K562 (cell line): ENCODE measurements around the gene TRAK1. TPM values are rescaled to one million over a fixed set of nuclear protein-coding genes. Genes with fewer than 3 reads are reported as not detected.
A peak's percentile ranks its signal among the peaks of the same experiment; 100 is the strongest.

Source experiments
- CHD1 ChIP-seq: fragments of 200-600 bp; sonication (generic); IDR thresholded peaks from one replicate; pipeline ENCODE4 v1.6.1; 2012; ENCODE audit warnings: mild to moderate bottlenecking, moderate library complexity, low read length, inconsistent platforms
- CXXC5 ChIP-seq: fragments of 250-450 bp; sonication (Bioruptor Pico); IDR thresholded peaks from 2 replicates; pipeline ENCODE4 v1.8.0; 2022; ENCODE audit warnings: inconsistent platforms, mild to moderate bottlenecking, moderate library complexity
- EHMT2 ChIP-seq: fragments of 450-650 bp; IDR thresholded peaks from 2 replicates; pipeline ENCODE4 v1.6.1; 2018; ENCODE audit warnings: antibody characterized with exemption
- FOXJ3 ChIP-seq: sonication (generic); formaldehyde crosslinking; IDR thresholded peaks from 2 replicates; pipeline ENCODE4 v1.4.0; 2020; ENCODE audit warnings: mild to moderate bottlenecking, missing genetic modification reagents
- NFATC3 ChIP-seq: fragments of 450-650 bp; IDR thresholded peaks from 2 replicates; pipeline ENCODE4 v1.6.1; 2017; ENCODE audit warnings: mild to moderate bottlenecking
- NFRKB ChIP-seq: fragments of 450-650 bp; IDR thresholded peaks from 2 replicates; pipeline ENCODE4 v1.6.1; 2016; ENCODE audit warnings: low read depth
- RBM39 ChIP-seq: fragments of 200-400 bp; formaldehyde crosslinking; optimal IDR thresholded peaks from 2 replicates; pipeline ENCODE3; 2018; ENCODE audit warnings: low read depth, low read length
- SIN3B ChIP-seq: fragments of 450-650 bp; IDR thresholded peaks from 2 replicates; pipeline ENCODE4 v1.6.1; 2017; ENCODE audit warnings: low read depth, mild to moderate bottlenecking, moderate library complexity
- SNIP1 ChIP-seq: fragments of 450-650 bp; IDR thresholded peaks from 2 replicates; pipeline ENCODE4 v1.7.1; 2017; ENCODE audit warnings: low read depth, mild to moderate bottlenecking
- U2AF1 ChIP-seq: fragments of 200-400 bp; formaldehyde crosslinking; optimal IDR thresholded peaks from 2 replicates; pipeline ENCODE3; 2017; ENCODE audit warnings: mild to moderate bottlenecking, low read depth, low read length, moderate library complexity
- YBX1 ChIP-seq: fragments of 450-650 bp; IDR thresholded peaks from 2 replicates; pipeline ENCODE4 v1.7.1; 2016; ENCODE audit warnings: mild to moderate bottlenecking
- ZNF232 ChIP-seq: sonication (generic); formaldehyde crosslinking; IDR thresholded peaks from 2 replicates; pipeline ENCODE4 v1.8.0; 2022; ENCODE audit warnings: mild to moderate bottlenecking, missing genetic modification reagents
- ZNF316 ChIP-seq: fragments of 450-650 bp; IDR thresholded peaks from 2 replicates; pipeline ENCODE4 v1.6.1; 2016
- ZNF717 ChIP-seq: fragments of 250-450 bp; sonication (Bioruptor Pico); IDR thresholded peaks from 2 replicates; pipeline ENCODE4 v1.5.0; 2021
- ZNF778 ChIP-seq: fragments of 450-650 bp; formaldehyde crosslinking; IDR thresholded peaks from 2 replicates; pipeline ENCODE4 v1.4.0; 2020; ENCODE audit warnings: mild to moderate bottlenecking, moderate library complexity
- polyA plus RNA-seq, 8 experiments: library from polyadenylated mRNA; depleted of rRNA in 4 of 8; stranded (reverse) in 5 of 8; unstranded in 3 of 8; fragments of >200 nt; fragmentation: Nextera tagmentation in 2 of 8; fragmentation: Illumina TruSeq in 1 of 8; extraction: Ambion mirVana in 2 of 8; extraction: Trizol in 1 of 8; gene quantifications; 2 replicates each; pipeline versions ENCODE4 v1.2.1 to v1.2.3, GENCODE V29; 2011 to 2014; ENCODE audit warnings: inconsistent platforms in 1 of 8, missing spikeins in 1 of 8
- total RNA-seq, 7 experiments: library from RNA; depleted of rRNA in 6 of 7; stranded (reverse); fragments of >200 nt in 6 of 7; fragmentation: Illumina TruSeq in 2 of 7; extraction: Trizol in 2 of 7; gene quantifications; 2 replicates each; pipeline versions ENCODE4 v1.2.1 to v1.2.3, GENCODE V29; 2011 to 2021; ENCODE audit warnings: low replicate concordance in 1 of 7
- TF ChIP-seq, protein P1 (sequence below), 2 experiments: fragments of 200-800 bp in 1 of 2; sonication (Bioruptor generic) in 1 of 2; sonication (generic) in 1 of 2; formaldehyde crosslinking in 1 of 2; IDR thresholded peaks in 1 of 2; conservative IDR thresholded peaks in 1 of 2; 2 replicates each; pipeline versions ENCODE4 v1.5.0 to v1.6.1; 2016 to 2020; ENCODE audit warnings: missing compliant biosample characterization in 1 of 2, missing genetic modification characterization in 1 of 2, missing genetic modification reagents in 1 of 2
- TF ChIP-seq, protein P2 (sequence below): fragments of 250-450 bp; sonication (Bioruptor Pico); IDR thresholded peaks from 2 replicates; pipeline ENCODE4 v1.4.0; 2020; ENCODE audit warnings: mild to moderate bottlenecking
- TF ChIP-seq, protein P3 (sequence below), 3 experiments: fragments of 200-800 bp in 1 of 3; fragments of 250-450 bp in 1 of 3; fragments of 450-650 bp in 1 of 3; sonication (Bioruptor Pico) in 1 of 3; sonication (Bioruptor generic) in 1 of 3; formaldehyde crosslinking in 1 of 3; IDR thresholded peaks; 2 replicates each; pipeline versions ENCODE4 v1.6.1 to v1.8.0; 2016 to 2022; ENCODE audit warnings: mild to moderate bottlenecking in 2 of 3, missing genetic modification characterization in 2 of 3, missing compliant biosample characterization in 1 of 3, moderate library complexity in 1 of 3
- TF ChIP-seq, protein P4 (sequence below): fragments of 450-650 bp; IDR thresholded peaks from 2 replicates; pipeline ENCODE4 v1.7.0; 2016; ENCODE audit warnings: borderline replicate concordance
- TF ChIP-seq, protein P5 (sequence below): sonication (generic); formaldehyde crosslinking; IDR thresholded peaks from 2 replicates; pipeline ENCODE4 v1.5.0; 2020; ENCODE audit warnings: missing genetic modification reagents

Gene TRAK1
- total and polyA plus RNA-seq, 9 of the 15 experiments (the other 6 are each of a cell fraction or from before 2014, with no cell fraction given) = 5.3 to 28.5 (median 17.5) TPM

DNA sequence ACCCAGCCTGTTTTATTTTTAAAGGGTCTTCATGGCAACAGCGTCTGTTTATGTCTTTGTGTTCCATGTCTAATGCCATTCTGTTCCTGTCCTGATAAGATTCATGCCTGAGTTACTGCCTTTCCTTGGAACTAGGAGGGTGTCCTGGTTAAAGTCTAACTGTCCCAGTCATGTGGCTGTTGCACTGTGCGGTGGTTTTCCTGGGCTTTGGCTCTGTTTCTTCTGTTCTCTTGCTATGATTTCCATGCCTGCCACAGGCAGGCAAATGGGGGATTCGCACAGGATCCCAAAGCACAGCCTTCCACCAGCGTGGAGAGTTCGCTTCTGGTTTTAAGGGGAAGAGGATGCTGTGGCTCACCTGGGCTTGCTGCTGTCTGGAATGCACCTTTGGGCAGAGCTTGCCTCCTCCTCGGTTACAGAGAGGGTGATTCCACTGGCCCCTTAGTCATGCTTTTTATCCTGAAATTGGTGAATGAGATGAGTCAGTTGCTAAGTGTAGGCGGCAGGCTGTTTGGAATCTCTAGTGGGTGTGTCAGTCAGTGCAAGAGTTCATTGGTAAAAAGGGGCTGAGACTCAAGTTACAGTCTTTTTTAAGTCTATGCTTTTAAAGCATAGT is 88.1 kb downstream of the TRAK1 start (continued):
- TF ChIP-seq ZNF778 (no peak), CXXC5 (CRISPR knock-in tag) (no peak), YBX1 (no peak), CHD1 (no peak), ZNF717 (no peak), U2AF1 (no peak), ZNF316 (peak; percentile 61), NFRKB (no peak), NFATC3 (no peak), EHMT2 (0 out of 2 replicates have a peak, but pooled peaks have one; percentile 30), ZNF232 (CRISPR knock-in tag) (no peak), RBM39 (no peak), SNIP1 (no peak), FOXJ3 (CRISPR knock-in tag) (no peak), SIN3B (no peak)
- TF ChIP-seq, protein P1, sequence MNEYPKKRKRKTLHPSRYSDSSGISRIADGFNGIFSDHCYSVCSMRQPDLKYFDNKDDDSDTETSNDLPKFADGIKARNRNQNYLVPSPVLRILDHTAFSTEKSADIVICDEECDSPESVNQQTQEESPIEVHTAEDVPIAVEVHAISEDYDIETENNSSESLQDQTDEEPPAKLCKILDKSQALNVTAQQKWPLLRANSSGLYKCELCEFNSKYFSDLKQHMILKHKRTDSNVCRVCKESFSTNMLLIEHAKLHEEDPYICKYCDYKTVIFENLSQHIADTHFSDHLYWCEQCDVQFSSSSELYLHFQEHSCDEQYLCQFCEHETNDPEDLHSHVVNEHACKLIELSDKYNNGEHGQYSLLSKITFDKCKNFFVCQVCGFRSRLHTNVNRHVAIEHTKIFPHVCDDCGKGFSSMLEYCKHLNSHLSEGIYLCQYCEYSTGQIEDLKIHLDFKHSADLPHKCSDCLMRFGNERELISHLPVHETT (CRISPR knock-in tag; conservative IDR thresholded peaks at IDR 0.05 in 1 of 2, IDR thresholded peaks at IDR 0.05 in 1 of 2) = no peak
- TF ChIP-seq, protein P2, sequence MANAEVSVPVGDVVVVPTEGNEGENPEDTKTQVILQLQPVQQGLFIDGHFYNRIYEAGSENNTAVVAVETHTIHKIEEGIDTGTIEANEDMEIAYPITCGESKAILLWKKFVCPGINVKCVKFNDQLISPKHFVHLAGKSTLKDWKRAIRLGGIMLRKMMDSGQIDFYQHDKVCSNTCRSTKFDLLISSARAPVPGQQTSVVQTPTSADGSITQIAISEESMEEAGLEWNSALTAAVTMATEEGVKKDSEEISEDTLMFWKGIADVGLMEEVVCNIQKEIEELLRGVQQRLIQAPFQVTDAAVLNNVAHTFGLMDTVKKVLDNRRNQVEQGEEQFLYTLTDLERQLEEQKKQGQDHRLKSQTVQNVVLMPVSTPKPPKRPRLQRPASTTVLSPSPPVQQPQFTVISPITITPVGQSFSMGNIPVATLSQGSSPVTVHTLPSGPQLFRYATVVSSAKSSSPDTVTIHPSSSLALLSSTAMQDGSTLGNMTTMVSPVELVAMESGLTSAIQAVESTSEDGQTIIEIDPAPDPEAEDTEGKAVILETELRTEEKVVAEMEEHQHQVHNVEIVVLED (CRISPR knock-in tag) = no peak
- TF ChIP-seq, protein P3, sequence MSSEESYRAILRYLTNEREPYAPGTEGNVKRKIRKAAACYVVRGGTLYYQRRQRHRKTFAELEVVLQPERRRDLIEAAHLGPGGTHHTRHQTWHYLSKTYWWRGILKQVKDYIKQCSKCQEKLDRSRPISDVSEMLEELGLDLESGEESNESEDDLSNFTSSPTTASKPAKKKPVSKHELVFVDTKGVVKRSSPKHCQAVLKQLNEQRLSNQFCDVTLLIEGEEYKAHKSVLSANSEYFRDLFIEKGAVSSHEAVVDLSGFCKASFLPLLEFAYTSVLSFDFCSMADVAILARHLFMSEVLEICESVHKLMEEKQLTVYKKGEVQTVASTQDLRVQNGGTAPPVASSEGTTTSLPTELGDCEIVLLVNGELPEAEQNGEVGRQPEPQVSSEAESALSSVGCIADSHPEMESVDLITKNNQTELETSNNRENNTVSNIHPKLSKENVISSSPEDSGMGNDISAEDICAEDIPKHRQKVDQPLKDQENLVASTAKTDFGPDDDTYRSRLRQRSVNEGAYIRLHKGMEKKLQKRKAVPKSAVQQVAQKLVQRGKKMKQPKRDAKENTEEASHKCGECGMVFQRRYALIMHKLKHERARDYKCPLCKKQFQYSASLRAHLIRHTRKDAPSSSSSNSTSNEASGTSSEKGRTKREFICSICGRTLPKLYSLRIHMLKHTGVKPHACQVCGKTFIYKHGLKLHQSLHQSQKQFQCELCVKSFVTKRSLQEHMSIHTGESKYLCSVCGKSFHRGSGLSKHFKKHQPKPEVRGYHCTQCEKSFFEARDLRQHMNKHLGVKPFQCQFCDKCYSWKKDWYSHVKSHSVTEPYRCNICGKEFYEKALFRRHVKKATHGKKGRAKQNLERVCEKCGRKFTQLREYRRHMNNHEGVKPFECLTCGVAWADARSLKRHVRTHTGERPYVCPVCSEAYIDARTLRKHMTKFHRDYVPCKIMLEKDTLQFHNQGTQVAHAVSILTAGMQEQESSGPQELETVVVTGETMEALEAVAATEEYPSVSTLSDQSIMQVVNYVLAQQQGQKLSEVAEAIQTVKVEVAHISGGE (CRISPR knock-in tag; IDR thresholded peaks at IDR 0.05) = no peak
- TF ChIP-seq, protein P4, sequence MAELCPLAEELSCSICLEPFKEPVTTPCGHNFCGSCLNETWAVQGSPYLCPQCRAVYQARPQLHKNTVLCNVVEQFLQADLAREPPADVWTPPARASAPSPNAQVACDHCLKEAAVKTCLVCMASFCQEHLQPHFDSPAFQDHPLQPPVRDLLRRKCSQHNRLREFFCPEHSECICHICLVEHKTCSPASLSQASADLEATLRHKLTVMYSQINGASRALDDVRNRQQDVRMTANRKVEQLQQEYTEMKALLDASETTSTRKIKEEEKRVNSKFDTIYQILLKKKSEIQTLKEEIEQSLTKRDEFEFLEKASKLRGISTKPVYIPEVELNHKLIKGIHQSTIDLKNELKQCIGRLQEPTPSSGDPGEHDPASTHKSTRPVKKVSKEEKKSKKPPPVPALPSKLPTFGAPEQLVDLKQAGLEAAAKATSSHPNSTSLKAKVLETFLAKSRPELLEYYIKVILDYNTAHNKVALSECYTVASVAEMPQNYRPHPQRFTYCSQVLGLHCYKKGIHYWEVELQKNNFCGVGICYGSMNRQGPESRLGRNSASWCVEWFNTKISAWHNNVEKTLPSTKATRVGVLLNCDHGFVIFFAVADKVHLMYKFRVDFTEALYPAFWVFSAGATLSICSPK = no peak
- TF ChIP-seq, protein P5, sequence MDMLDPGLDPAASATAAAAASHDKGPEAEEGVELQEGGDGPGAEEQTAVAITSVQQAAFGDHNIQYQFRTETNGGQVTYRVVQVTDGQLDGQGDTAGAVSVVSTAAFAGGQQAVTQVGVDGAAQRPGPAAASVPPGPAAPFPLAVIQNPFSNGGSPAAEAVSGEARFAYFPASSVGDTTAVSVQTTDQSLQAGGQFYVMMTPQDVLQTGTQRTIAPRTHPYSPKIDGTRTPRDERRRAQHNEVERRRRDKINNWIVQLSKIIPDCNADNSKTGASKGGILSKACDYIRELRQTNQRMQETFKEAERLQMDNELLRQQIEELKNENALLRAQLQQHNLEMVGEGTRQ (CRISPR knock-in tag) = no peak
